OCI-LY7 (cell line): ENCODE measurements around the gene KLC1. TPM values are rescaled to one million over a fixed set of nuclear protein-coding genes. Genes with fewer than 3 reads are reported as not detected.

ENCODE experiments used
- BruUV-seq: library from RNA; stranded (reverse); fragments of 400-500 nt; replicated peaks from 2 replicates; lab custom pipeline; 2021; lab: Mats Ljungman, UMichigan
- CTCF ChIA-PET: fragments of 300-600 bp; sonication (Branson Sonifier 250); formaldehyde crosslinking; loops from one replicate; lab custom pipeline; 2022; ENCODE audit warnings: antibody characterized with exemption; ENCODE audit not compliant: unreplicated experiment; lab: Charles Lee
- POLR2A ChIA-PET: fragments of 300-600 bp; sonication (Branson Sonifier 250); formaldehyde crosslinking; loops from one replicate; lab custom pipeline; 2022; ENCODE audit warnings: antibody characterized with exemption; lab: Charles Lee
- DNase-seq: peaks from one replicate; pipeline ENCODE4 v3.0.0-alpha.2; 2015; ENCODE audit warnings: low spot score
- H2AFZ ChIP-seq: fragments of 200-600 bp; sonication (generic), shearing (Covaris generic); 2 replicates; pipeline ENCODE4 v1.6.1; 2014; ENCODE audit warnings: mild to moderate bottlenecking, antibody characterized with exemption, low read length, moderate library complexity
- H3K27ac ChIP-seq: fragments of 200-600 bp; sonication (generic); 2 replicates; pipeline ENCODE4 v1.5.1; 2014; ENCODE audit warnings: mixed run types, low read depth, mild to moderate bottlenecking, moderate library complexity, low read length, inconsistent platforms; ENCODE audit not compliant: poor library complexity, severe bottlenecking
- H3K36me3 ChIP-seq: fragments of 200-600 bp; sonication (generic); 2 replicates; pipeline ENCODE4 v1.6.1; 2014; ENCODE audit warnings: mild to moderate bottlenecking, antibody characterized with exemption, low read length, moderate library complexity, mixed read lengths; ENCODE audit not compliant: insufficient read depth
- H3K4me1 ChIP-seq: fragments of 200-600 bp; sonication (generic); 2 replicates; pipeline ENCODE4 v1.5.1; 2014; ENCODE audit warnings: mild to moderate bottlenecking, low read length; ENCODE audit not compliant: insufficient read depth, poor library complexity, severe bottlenecking
- H3K4me2 ChIP-seq: fragments of 200-600 bp; sonication (generic); 2 replicates; pipeline ENCODE4 v1.6.1; 2014; ENCODE audit warnings: mild to moderate bottlenecking, low read length
- H3K4me3 ChIP-seq: fragments of 200-600 bp; sonication (generic); 2 replicates; pipeline ENCODE4 v1.5.1; 2014; ENCODE audit warnings: mild to moderate bottlenecking, low read depth, low read length; ENCODE audit not compliant: poor library complexity, severe bottlenecking
- H3K79me2 ChIP-seq: fragments of 200-600 bp; sonication (generic); 2 replicates; pipeline ENCODE4 v1.6.1; 2016; ENCODE audit warnings: low read depth, mild to moderate bottlenecking, low read length, moderate library complexity, mixed read lengths; ENCODE audit not compliant: insufficient read depth
- H3K9me2 ChIP-seq: fragments of 200-600 bp; sonication (generic); 2 replicates; pipeline ENCODE4 v1.6.1; 2016; ENCODE audit warnings: mild to moderate bottlenecking, low read length, mixed read lengths; ENCODE audit not compliant: insufficient read depth
- H3K9me3 ChIP-seq: fragments of 200-600 bp; sonication (generic); 2 replicates; pipeline ENCODE4 v1.6.1; 2014; ENCODE audit warnings: mild to moderate bottlenecking, mixed run types, low read length, mixed read lengths
- H4K20me1 ChIP-seq: fragments of 200-600 bp; sonication (generic); 2 replicates; pipeline ENCODE4 v1.6.1; 2014; ENCODE audit warnings: mild to moderate bottlenecking, antibody characterized with exemption, low read length, moderate library complexity, mixed read lengths; ENCODE audit not compliant: insufficient read depth
- CTCF ChIP-seq: fragments of 200-600 bp; sonication (generic); conservative IDR thresholded peaks from 2 replicates; pipeline ENCODE4 v1.5.1; 2014; ENCODE audit warnings: mild to moderate bottlenecking, antibody characterized with exemption, low read length, moderate library complexity, mixed read lengths
- EZH2phosphoT487 ChIP-seq: fragments of 200-600 bp; sonication (generic); IDR thresholded peaks from 2 replicates; pipeline ENCODE4 v1.6.1; 2018; ENCODE audit warnings: low read depth, borderline replicate concordance, mild to moderate bottlenecking, mixed run types, antibody characterized with exemption, low read length, moderate library complexity, mixed read lengths
- intact Hi-C: fragments of 100-400 bp; cut with micrococcal nuclease; formaldehyde crosslinking; loops from one replicate; pipeline ENCODE4 v1.10.0; 2022; ENCODE audit not compliant: unreplicated experiment
- total RNA-seq, 2 experiments: library from RNA; depleted of rRNA in 1 of 2; stranded (reverse); fragments of >200 nt in 1 of 2; shearing (Covaris generic) in 1 of 2; gene quantifications; 2 replicates each; pipeline ENCODE4 v1.2.3, GENCODE V29; 2014 to 2022

KLC1 gene
- total RNA-seq, 2 experiments from 2014 or later = 147 to 157 TPM

DNA sequence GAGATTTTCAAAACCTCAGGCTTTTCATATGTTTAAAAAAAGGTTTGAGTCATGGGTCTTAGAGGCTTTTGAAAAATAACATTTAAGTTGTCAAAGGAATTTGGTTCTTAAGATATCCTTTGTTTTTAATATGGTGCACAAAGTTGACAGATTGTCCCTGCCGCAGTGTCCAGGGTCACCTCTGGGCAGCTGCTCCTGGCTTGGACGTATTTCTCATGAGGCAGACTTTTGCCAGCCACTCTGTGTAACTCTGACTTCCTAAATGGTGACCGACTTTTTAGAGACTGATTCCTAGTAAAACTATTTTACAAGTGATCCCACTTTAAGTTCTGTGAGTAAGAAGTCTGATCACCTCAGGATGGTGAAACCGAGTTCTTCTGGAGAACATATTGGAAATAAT lies 58.7 kb downstream of the KLC1 start:
- peaks cover 66% of the 10 kb centered on the region for H3K36me3 ChIP-seq
- H3K4me1 ChIP-seq = peaks cover 42% of the 10 kb centered on the region
- H4K20me1 ChIP-seq = no peaks in the 10 kb centered on the region
- no peak for TF ChIP-seq CTCF
- TF ChIP-seq EZH2phosphoT487 = no peak
- BruUV-seq = no TSS peak
- no peak overlapping the region for H2AFZ ChIP-seq
- no peak overlapping the region for H3K27ac ChIP-seq
- no peaks in the 10 kb centered on the region for H3K9me2 ChIP-seq
- intact Hi-C loops = loop anchor here (5.0 kb wide), 1 partner anchor 125 kb away; the partner anchor contains the start of genes BAG5 and COA8
- ChIA-PET POLR2A (no interaction called here), CTCF (no interaction called here)
- no peak for DNase-seq
- H3K4me3 ChIP-seq = no peak overlapping the region
- H3K79me2 ChIP-seq = peaks cover 4% of the 10 kb centered on the region; the same call in 1 of the 2 replicates
- H3K4me2 ChIP-seq = no peak overlapping the region
- H3K9me3 ChIP-seq = no peaks in the 10 kb centered on the region

DNA sequence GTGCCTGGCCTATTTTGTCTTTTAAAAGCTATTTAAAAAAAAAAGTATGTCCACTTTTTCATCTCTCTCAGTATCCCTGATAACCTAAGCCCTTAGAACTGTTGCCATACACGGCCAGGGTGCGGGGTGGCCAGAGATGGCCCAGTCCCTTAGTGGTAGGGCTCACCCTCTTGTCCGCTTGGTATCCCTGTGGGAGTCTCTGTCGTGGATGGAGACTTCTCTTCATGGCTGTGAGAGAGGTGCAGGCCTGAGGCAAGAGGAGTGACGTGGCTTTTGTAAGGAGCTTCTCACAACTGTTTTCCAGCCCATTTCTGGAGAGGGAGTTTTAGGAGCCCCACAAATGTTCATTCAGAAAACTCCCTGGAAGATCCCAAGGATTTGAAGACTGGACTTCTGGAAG lies 59.4 kb downstream of the KLC1 start:
- no peaks in the 10 kb centered on the region for H4K20me1 ChIP-seq
- H2AFZ ChIP-seq = no peak overlapping the region
- H3K27ac ChIP-seq = peak overlapping the region; percentile 91
- H3K79me2 ChIP-seq = peaks cover 4% of the 10 kb centered on the region; the same call in 1 of the 2 replicates
- H3K4me2 ChIP-seq = peak overlapping the region; percentile 71
- H3K4me1 ChIP-seq = peaks cover 49% of the 10 kb centered on the region
- POLR2A ChIA-PET = no interaction called here
- no TSS peak for BruUV-seq
- H3K9me3 ChIP-seq = no peaks in the 10 kb centered on the region
- intact Hi-C loops = loop anchor here (5.0 kb wide), 1 partner anchor 126 kb away; the partner anchor contains the start of genes BAG5 and COA8
- DNase-seq = no peak
- no peak for TF ChIP-seq CTCF
- no peak for TF ChIP-seq EZH2phosphoT487
- H3K36me3 ChIP-seq = peaks cover 66% of the 10 kb centered on the region
- H3K4me3 ChIP-seq = no peak overlapping the region
- H3K9me2 ChIP-seq = no peaks in the 10 kb centered on the region
- CTCF ChIA-PET = no interaction called here
